Bronchial epithelial cell (primary cell): ENCODE measurements around the gene AOPEP. TPM values are rescaled to one million over a fixed set of nuclear protein-coding genes. Genes with fewer than 3 reads are reported as not detected.

ENCODE experiments used
- DNase-seq: peaks from one replicate; pipeline ENCODE4 v3.0.0-alpha.2; 2010; ENCODE audit warnings: low read depth
- FAIRE-seq: peaks from 2 replicates; lab custom pipeline; 2011; peaks lifted over from hg19 to GRCh38; lab: Jason Lieb, UNC
- H3K27me3 ChIP-seq: 2 replicates; pipeline ENCODE4 v1.5.1; 2011; ENCODE audit warnings: low read length; ENCODE audit not compliant: control insufficient read depth, insufficient read depth
- H3K36me3 ChIP-seq: 2 replicates; pipeline ENCODE4 v1.5.1; 2011; ENCODE audit warnings: low read length; ENCODE audit not compliant: control insufficient read depth, insufficient read depth
- H3K4me3 ChIP-seq: 2 replicates; pipeline ENCODE4 v1.5.1; 2011; ENCODE audit warnings: mild to moderate bottlenecking, low read depth, low read length, control low read depth
- CTCF ChIP-seq: IDR thresholded peaks from 2 replicates; pipeline ENCODE4 v1.5.1; 2011; ENCODE audit warnings: mild to moderate bottlenecking, moderate library complexity, low read length, control low read depth, inconsistent platforms; ENCODE audit not compliant: insufficient read depth, severe bottlenecking
- total RNA-seq: library from RNA; depleted of rRNA; stranded (reverse); fragments of >200 nt; gene quantifications from 2 replicates; pipeline ENCODE4 v1.2.1, GENCODE V29; 2014

AOPEP gene
- total RNA-seq, 1 donor from 2014 or later = 91.1 TPM

- H3K4me3 ChIP-seq = no peak overlapping the region
- no peaks in the 10 kb centered on the region for H3K27me3 ChIP-seq
- DNase-seq (no peak), FAIRE-seq (no peak)
- H3K36me3 ChIP-seq = no peaks in the 10 kb centered on the region
- no peak for TF ChIP-seq CTCF
These were observed 200.7 kb downstream of the AOPEP start for GRCh38 chr9:94927048-94927761.

GRCh38 chr9:94927762-94928670 lies 201.5 kb downstream of the AOPEP start:
- FAIRE-seq (no peak), DNase-seq (no peak)
- no peak overlapping the region for H3K4me3 ChIP-seq
- no peak for TF ChIP-seq CTCF
- no peaks in the 10 kb centered on the region for H3K36me3 ChIP-seq
- H3K27me3 ChIP-seq = no peaks in the 10 kb centered on the region

- H3K36me3 ChIP-seq = no peaks in the 10 kb centered on the region
- H3K4me3 ChIP-seq = no peak overlapping the region
- FAIRE-seq (peak; percentile 68), DNase-seq (no peak)
- no peaks in the 10 kb centered on the region for H3K27me3 ChIP-seq
- TF ChIP-seq CTCF = no peak
These were observed 202.3 kb downstream of the AOPEP start for GRCh38 chr9:94928691-94929368.

GRCh38 chr9:94929369-94929756 lies 202.9 kb downstream of the AOPEP start:
- Histone ChIP-seq H3K27me3 (no peaks in the 10 kb centered on the region), H3K4me3 (no peak overlapping the region), H3K36me3 (no peaks in the 10 kb centered on the region)
- DNase-seq (peak; percentile 92), FAIRE-seq (peak; percentile 77)
- no peak for TF ChIP-seq CTCF

- Histone ChIP-seq H3K4me3 (no peak overlapping the region), H3K27me3 (no peaks in the 10 kb centered on the region), H3K36me3 (no peaks in the 10 kb centered on the region)
- no peak for TF ChIP-seq CTCF
- no peak for FAIRE-seq
- no peak for DNase-seq
These were observed 204.6 kb downstream of the AOPEP start for GRCh38 chr9:94931036-94931633.
